Measurements from ENCODE around the gene REV1. TPM values are rescaled to one million over a fixed set of nuclear protein-coding genes. Genes with fewer than 3 reads are reported as not detected.

REV1 gene
- total RNA-seq, 1 donor from 2014 or later = 42.8 TPM

DNA sequence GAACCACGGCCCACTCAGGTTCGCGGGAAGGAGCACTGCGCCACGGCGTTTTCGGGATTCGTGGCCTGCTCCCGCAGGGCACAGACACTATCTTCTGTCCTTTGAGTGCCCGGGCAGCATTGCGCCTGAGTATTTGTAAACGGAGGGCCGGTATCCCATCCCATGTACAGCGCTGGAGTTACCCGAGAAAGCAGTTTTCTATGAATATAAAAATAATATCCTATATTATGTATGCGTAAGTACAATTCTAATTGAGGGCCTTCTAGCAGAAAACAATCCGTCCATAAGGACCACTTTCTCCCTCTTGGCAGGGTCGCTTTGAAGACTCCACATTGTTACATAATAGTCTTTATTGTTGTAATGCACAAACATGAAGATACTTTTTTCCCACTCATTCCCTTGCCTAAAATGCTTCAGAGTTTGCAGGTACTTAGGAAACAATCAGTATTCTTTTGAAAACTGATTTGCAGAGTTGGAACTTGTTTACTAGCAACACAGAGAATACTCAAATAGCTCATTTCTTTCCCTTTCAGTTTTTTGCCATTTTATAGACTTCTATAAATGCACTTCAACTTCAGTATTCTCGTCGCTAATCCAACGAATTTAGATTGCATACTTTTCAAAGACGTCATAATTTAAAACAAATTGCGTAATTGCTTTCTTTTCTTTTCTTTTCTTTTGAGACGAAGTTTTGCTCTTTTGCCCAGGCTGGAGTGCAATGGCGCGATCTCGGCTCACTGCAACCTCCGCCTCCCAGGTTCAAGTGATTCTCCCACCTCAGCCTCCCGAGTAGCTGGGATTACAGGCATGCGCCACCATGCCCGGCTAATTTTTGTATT is 1.0 kb upstream of the REV1 start:
- intact Hi-C loops (cut with micrococcal nuclease) = no loop called here
- Histone ChIP-seq H3K27ac (replicated peaks) (peak overlapping the region; percentile 99), H3K4me3 (peak overlapping the region; percentile 92), H3K9me3 (replicated peaks) (no peaks in the 10 kb centered on the region), H3K36me3 (no peaks in the 10 kb centered on the region), H3K27me3 (ENCODE audit: low read depth) (no peaks in the 10 kb centered on the region), H3K4me1 (peaks cover 42% of the 10 kb centered on the region)
- TF ChIP-seq, protein P1, sequence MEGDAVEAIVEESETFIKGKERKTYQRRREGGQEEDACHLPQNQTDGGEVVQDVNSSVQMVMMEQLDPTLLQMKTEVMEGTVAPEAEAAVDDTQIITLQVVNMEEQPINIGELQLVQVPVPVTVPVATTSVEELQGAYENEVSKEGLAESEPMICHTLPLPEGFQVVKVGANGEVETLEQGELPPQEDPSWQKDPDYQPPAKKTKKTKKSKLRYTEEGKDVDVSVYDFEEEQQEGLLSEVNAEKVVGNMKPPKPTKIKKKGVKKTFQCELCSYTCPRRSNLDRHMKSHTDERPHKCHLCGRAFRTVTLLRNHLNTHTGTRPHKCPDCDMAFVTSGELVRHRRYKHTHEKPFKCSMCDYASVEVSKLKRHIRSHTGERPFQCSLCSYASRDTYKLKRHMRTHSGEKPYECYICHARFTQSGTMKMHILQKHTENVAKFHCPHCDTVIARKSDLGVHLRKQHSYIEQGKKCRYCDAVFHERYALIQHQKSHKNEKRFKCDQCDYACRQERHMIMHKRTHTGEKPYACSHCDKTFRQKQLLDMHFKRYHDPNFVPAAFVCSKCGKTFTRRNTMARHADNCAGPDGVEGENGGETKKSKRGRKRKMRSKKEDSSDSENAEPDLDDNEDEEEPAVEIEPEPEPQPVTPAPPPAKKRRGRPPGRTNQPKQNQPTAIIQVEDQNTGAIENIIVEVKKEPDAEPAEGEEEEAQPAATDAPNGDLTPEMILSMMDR (IDR thresholded peaks at IDR 0.05; ENCODE audit: borderline replicate concordance) = no peak
- DNase-seq = no peak

DNA sequence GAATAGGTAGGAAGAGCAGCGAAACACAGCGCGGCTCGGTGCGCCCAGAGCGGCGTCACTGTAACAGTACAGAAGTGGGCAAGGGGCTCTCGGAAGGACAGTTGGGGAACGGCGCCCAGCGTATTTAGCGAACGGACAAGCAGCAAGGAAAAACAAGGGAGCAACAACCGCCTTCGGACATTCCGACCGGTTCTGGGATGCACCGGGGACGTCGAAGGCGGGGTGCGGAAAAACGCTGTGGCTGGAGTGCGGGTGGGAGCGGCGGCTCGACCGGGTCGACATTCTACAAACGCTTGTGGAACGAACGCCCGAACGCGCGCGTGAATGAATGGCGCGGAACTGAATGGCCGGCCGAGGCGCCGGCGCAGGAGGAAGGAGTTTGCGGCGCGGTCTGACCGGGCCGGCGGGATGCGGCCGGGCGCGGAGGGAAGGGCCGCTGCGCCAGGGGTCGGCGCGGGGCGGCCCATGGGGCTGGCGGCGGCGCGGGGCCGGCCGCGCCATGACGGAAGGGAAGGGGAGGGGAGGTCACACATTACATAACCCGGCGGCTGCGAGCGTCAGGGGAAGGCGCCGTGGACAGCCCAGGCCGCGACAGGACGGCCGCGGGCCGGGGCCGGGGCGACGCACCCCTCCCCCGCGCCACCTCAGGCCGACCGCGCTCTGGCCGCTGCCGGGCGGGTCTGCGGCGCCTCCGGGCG is 605 bp downstream of the REV1 start:
- Histone ChIP-seq H3K27ac (replicated peaks) (peak overlapping the region; percentile 99), H3K4me1 (peaks cover 58% of the 10 kb centered on the region), H3K27me3 (ENCODE audit: low read depth) (no peaks in the 10 kb centered on the region), H3K36me3 (no peaks in the 10 kb centered on the region), H3K4me3 (peak overlapping the region; percentile 92), H3K9me3 (replicated peaks) (no peaks in the 10 kb centered on the region)
- TF ChIP-seq, protein P1 (IDR thresholded peaks at IDR 0.05; ENCODE audit: borderline replicate concordance) = no peak
- peak; percentile 79 for DNase-seq
- intact Hi-C loops (cut with micrococcal nuclease) = no loop called here

- H3K9me3 ChIP-seq (replicated peaks) = no peaks in the 10 kb centered on the region
- no peaks in the 10 kb centered on the region for H3K27me3 ChIP-seq (ENCODE audit: low read depth)
- H3K4me3 ChIP-seq = peak overlapping the region; percentile 92
- intact Hi-C loops (cut with micrococcal nuclease) = no loop called here
- DNase-seq = no peak
- TF ChIP-seq, protein P1 (IDR thresholded peaks at IDR 0.05; ENCODE audit: borderline replicate concordance) = no peak
- H3K27ac ChIP-seq (replicated peaks) = peak overlapping the region; percentile 99
- H3K36me3 ChIP-seq = no peaks in the 10 kb centered on the region
- peaks cover 64% of the 10 kb centered on the region for H3K4me1 ChIP-seq
Observed at GRCh38 chr2:99488539-99489062, 1.2 kb downstream of the REV1 start.

GRCh38 chr2:99487906-99488305 is 1.9 kb downstream of the REV1 start:
- Histone ChIP-seq H3K36me3 (no peaks in the 10 kb centered on the region), H3K27me3 (ENCODE audit: low read depth) (no peaks in the 10 kb centered on the region), H3K4me1 (peaks cover 71% of the 10 kb centered on the region), H3K4me3 (peak overlapping the region; percentile 92), H3K27ac (replicated peaks) (peak overlapping the region; percentile 99), H3K9me3 (replicated peaks) (no peaks in the 10 kb centered on the region)
- TF ChIP-seq, protein P1 (IDR thresholded peaks at IDR 0.05; ENCODE audit: borderline replicate concordance) = no peak
- DNase-seq = no peak
- intact Hi-C loops (cut with micrococcal nuclease) = no loop called here

GRCh38 chr2:99485824-99486223 is 4.0 kb downstream of the REV1 start:
- Histone ChIP-seq H3K27me3 (ENCODE audit: low read depth) (no peaks in the 10 kb centered on the region), H3K9me3 (replicated peaks) (no peaks in the 10 kb centered on the region), H3K36me3 (no peaks in the 10 kb centered on the region), H3K27ac (replicated peaks) (peak overlapping the region; percentile 30), H3K4me1 (peaks cover 87% of the 10 kb centered on the region), H3K4me3 (no peak overlapping the region)
- intact Hi-C loops (cut with micrococcal nuclease) = no loop called here
- DNase-seq = no peak
- TF ChIP-seq, protein P1 (IDR thresholded peaks at IDR 0.05; ENCODE audit: borderline replicate concordance) = no peak

Measured in left ventricle myocardium inferior (tissue), 1 donor.